DND-41 (cell line): ENCODE results near the gene SLK.

Source experiments
- CTCF ChIP-seq: IDR thresholded peaks from 2 replicates; pipeline ENCODE4 v1.5.1; 2012; ENCODE audit warnings: borderline replicate concordance, low read length, moderate library complexity, mild to moderate bottlenecking; ENCODE audit not compliant: poor library complexity, severe bottlenecking; ENCODE audit errors: extremely low read depth
- EZH2 ChIP-seq: IDR thresholded peaks from 3 replicates; pipeline ENCODE4 v1.6.1; 2012; ENCODE audit warnings: borderline replicate concordance, low read depth, mild to moderate bottlenecking, moderate library complexity, low read length, inconsistent platforms; ENCODE audit not compliant: severe bottlenecking

GRCh38 chr10:104077663-104078151 is 110.8 kb downstream of the SLK start:
- no peak for TF ChIP-seq EZH2
- no peak for TF ChIP-seq CTCF
